NCI-H345 (cell line): Measurements from ENCODE around the gene SNORC.

Experiments used
- DNase-seq: peaks from one replicate; lab custom pipeline; 2025; lab: John Stamatoyannopoulos, UW

The SNORC gene

GRCh38 chr2:232882505-232883115, 12.5 kb downstream of the SNORC start:
- no peak for DNase-seq

- DNase-seq, result no peak
Observed at GRCh38 chr2:232883116-232883721, 13.2 kb downstream of the SNORC start.

- DNase-seq, result no peak
Observed at GRCh38 chr2:232884001-232884421, 13.9 kb downstream of the SNORC start.

- DNase-seq, result no peak
Observed at GRCh38 chr2:232884549-232885263, 14.6 kb downstream of the SNORC start.

GRCh38 chr2:232885264-232885961, 15.3 kb downstream of the SNORC start:
- no peak for DNase-seq

- DNase-seq, result no peak
Observed at GRCh38 chr2:232886176-232886575, 16.1 kb downstream of the SNORC start.

GRCh38 chr2:232886632-232887031, 16.6 kb downstream of the SNORC start:
- no peak for DNase-seq

- no peak for DNase-seq
Observed at GRCh38 chr2:232887171-232887850, 17.2 kb downstream of the SNORC start.

GRCh38 chr2:232888099-232888836, 18.2 kb downstream of the SNORC start:
- no peak for DNase-seq

GRCh38 chr2:232888839-232889529, 18.9 kb downstream of the SNORC start:
- DNase-seq, result no peak

- DNase-seq, result no peak
Observed at GRCh38 chr2:232889876-232890401, 19.9 kb downstream of the SNORC start.

GRCh38 chr2:232890536-232890895, 20.5 kb downstream of the SNORC start:
- DNase-seq, result no peak

GRCh38 chr2:232890896-232891601, 21.0 kb downstream of the SNORC start:
- no peak for DNase-seq

GRCh38 chr2:232891621-232892071, 21.6 kb downstream of the SNORC start:
- no peak for DNase-seq

GRCh38 chr2:232892221-232892620, 22.2 kb downstream of the SNORC start:
- DNase-seq, result no peak

GRCh38 chr2:232892843-232893242, 22.8 kb downstream of the SNORC start:
- DNase-seq, result no peak

GRCh38 chr2:232893834-232894233, 23.8 kb downstream of the SNORC start:
- no peak for DNase-seq

GRCh38 chr2:232894251-232894650, 24.2 kb downstream of the SNORC start:
- no peak for DNase-seq

- DNase-seq, result no peak
Observed at GRCh38 chr2:232894746-232895145, 24.7 kb downstream of the SNORC start.

- no peak for DNase-seq
Observed at GRCh38 chr2:232896111-232896510, 26.0 kb downstream of the SNORC start.
